Vagina (tissue), 2 donors: ENCODE measurements around the gene BARX2. TPM values are rescaled to one million over a fixed set of nuclear protein-coding genes. Genes with fewer than 3 reads are reported as not detected.

Source experiments
- DNase-seq, 2 donors: peaks; one replicate each; pipeline ENCODE4 v3.0.0-alpha.2; 2017; ENCODE audit errors: extremely low spot score in 2 of 2
- H3K27ac ChIP-seq: fragments of 200-600 bp; sonication (generic); one replicate; pipeline ENCODE4 v1.5.1; 2019
- H3K27me3 ChIP-seq: fragments of 200-600 bp; sonication (generic); one replicate; pipeline ENCODE4 v1.5.1; 2019
- H3K36me3 ChIP-seq, 2 donors: fragments of 200-600 bp; sonication (generic); one replicate each; pipeline ENCODE4 v1.5.1; 2017 to 2019
- H3K4me1 ChIP-seq: fragments of 200-600 bp; sonication (generic); one replicate; pipeline ENCODE4 v1.5.1; 2019
- H3K4me3 ChIP-seq, 2 donors: fragments of 200-600 bp; sonication (generic); 1 replicate in 1 of 2; 2 replicates in 1 of 2; pipeline ENCODE4 v1.5.1; 2016 to 2019
- H3K9me3 ChIP-seq: fragments of 200-600 bp; sonication (generic); one replicate; pipeline ENCODE4 v1.5.1; 2019
- POLR2A ChIP-seq, 2 donors: fragments of 450-650 bp; IDR thresholded peaks; one replicate each; pipeline ENCODE4 v1.6.1; 2017; ENCODE audit warnings: antibody characterized with exemption in 2 of 2, mild to moderate bottlenecking in 2 of 2, moderate library complexity in 2 of 2
- POLR2AphosphoS5 ChIP-seq, 2 donors: sonication (generic); formaldehyde crosslinking; IDR thresholded peaks; one replicate each; pipeline ENCODE4 v1.9.0; 2017; ENCODE audit warnings: antibody characterized with exemption in 2 of 2, mild to moderate bottlenecking in 2 of 2, low read depth in 1 of 2; ENCODE audit not compliant: insufficient read depth in 1 of 2
- intact Hi-C: fragments of 100-400 bp; cut with DNase I; formaldehyde crosslinking; loops from one replicate; pipeline ENCODE4 v1.15.1; 2023
- total RNA-seq: library from RNA; depleted of rRNA; stranded (reverse); fragments of >200 nt; gene quantifications from one replicate; pipeline ENCODE4 v1.2.3, GENCODE V29; 2016
- TF ChIP-seq, protein P1 (sequence below), 3 experiments: fragments of 450-650 bp in 2 of 3; fragments of 200-600 bp in 1 of 3; sonication (generic) in 1 of 3; IDR thresholded peaks; one replicate each; pipeline ENCODE4 v1.5.1; 2017 to 2019; ENCODE audit warnings: antibody characterized with exemption in 3 of 3, mild to moderate bottlenecking in 2 of 3, moderate library complexity in 2 of 3

The BARX2 gene
- total RNA-seq, 1 donor from 2014 or later, result 25.3 TPM

DNA sequence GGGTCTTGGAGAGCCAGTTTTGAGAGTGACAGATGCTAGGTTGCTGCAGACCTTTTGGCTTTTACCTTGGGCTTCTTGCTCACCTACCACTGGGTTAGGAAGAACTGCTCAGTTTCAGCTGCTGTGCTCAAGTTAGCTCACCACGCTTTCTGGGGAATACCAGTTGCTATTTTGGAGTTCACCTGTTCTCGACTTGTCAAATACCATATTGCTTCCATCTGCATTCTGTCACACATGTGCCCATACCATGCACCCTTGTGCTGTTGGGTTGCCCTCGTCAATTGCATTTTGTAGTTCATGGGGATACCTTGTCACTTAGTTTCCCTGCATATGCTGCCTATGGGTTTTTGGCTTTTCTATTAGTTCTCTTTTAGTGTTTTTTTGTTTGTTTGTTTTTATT lies 23.0 kb upstream of the BARX2 start:
- TF ChIP-seq, protein P1, sequence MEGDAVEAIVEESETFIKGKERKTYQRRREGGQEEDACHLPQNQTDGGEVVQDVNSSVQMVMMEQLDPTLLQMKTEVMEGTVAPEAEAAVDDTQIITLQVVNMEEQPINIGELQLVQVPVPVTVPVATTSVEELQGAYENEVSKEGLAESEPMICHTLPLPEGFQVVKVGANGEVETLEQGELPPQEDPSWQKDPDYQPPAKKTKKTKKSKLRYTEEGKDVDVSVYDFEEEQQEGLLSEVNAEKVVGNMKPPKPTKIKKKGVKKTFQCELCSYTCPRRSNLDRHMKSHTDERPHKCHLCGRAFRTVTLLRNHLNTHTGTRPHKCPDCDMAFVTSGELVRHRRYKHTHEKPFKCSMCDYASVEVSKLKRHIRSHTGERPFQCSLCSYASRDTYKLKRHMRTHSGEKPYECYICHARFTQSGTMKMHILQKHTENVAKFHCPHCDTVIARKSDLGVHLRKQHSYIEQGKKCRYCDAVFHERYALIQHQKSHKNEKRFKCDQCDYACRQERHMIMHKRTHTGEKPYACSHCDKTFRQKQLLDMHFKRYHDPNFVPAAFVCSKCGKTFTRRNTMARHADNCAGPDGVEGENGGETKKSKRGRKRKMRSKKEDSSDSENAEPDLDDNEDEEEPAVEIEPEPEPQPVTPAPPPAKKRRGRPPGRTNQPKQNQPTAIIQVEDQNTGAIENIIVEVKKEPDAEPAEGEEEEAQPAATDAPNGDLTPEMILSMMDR (IDR thresholded peaks at IDR 0.05), result no peak
- TF ChIP-seq POLR2AphosphoS5 (IDR thresholded peaks at IDR 0.05; ENCODE audit: insufficient read depth in 1 of 2, low read depth in 1 of 2) (no peak), POLR2A (IDR thresholded peaks at IDR 0.05) (no peak)
- intact Hi-C loops, result no loop called here
- H3K4me3 ChIP-seq, result no peak overlapping the region
- no peaks in the 10 kb centered on the region for H3K9me3 ChIP-seq
- DNase-seq, result no peak
- H3K27me3 ChIP-seq, result no peaks in the 10 kb centered on the region
- no peaks in the 10 kb centered on the region for H3K4me1 ChIP-seq
- H3K27ac ChIP-seq, result no peak overlapping the region
- no peaks in the 10 kb centered on the region for H3K36me3 ChIP-seq

- no peaks in the 10 kb centered on the region for H3K27me3 ChIP-seq
- H3K27ac ChIP-seq, result no peak overlapping the region
- no peak overlapping the region for H3K4me3 ChIP-seq
- no peak for TF ChIP-seq POLR2A (IDR thresholded peaks at IDR 0.05)
- H3K36me3 ChIP-seq, result no peaks in the 10 kb centered on the region
- intact Hi-C loops, result no loop called here
- no peak for DNase-seq
- H3K4me1 ChIP-seq, result no peaks in the 10 kb centered on the region
- no peaks in the 10 kb centered on the region for H3K9me3 ChIP-seq
These were observed 21.0 kb upstream of the BARX2 start for GRCh38 chr11:129354691-129355090.

GRCh38 chr11:129359748-129360147 lies 15.9 kb upstream of the BARX2 start:
- Histone ChIP-seq H3K4me3 (no peak overlapping the region), H3K36me3 (no peaks in the 10 kb centered on the region), H3K9me3 (peaks cover 4% of the 10 kb centered on the region), H3K27ac (no peak overlapping the region), H3K27me3 (no peaks in the 10 kb centered on the region), H3K4me1 (no peaks in the 10 kb centered on the region)
- DNase-seq, result no peak
- intact Hi-C loops, result no loop called here
- TF ChIP-seq, protein P1 (IDR thresholded peaks at IDR 0.05), result no peak
- no peak for TF ChIP-seq POLR2AphosphoS5 (IDR thresholded peaks at IDR 0.05; ENCODE audit: insufficient read depth in 1 of 2, low read depth in 1 of 2)
- no peak for TF ChIP-seq POLR2A (IDR thresholded peaks at IDR 0.05)

DNA sequence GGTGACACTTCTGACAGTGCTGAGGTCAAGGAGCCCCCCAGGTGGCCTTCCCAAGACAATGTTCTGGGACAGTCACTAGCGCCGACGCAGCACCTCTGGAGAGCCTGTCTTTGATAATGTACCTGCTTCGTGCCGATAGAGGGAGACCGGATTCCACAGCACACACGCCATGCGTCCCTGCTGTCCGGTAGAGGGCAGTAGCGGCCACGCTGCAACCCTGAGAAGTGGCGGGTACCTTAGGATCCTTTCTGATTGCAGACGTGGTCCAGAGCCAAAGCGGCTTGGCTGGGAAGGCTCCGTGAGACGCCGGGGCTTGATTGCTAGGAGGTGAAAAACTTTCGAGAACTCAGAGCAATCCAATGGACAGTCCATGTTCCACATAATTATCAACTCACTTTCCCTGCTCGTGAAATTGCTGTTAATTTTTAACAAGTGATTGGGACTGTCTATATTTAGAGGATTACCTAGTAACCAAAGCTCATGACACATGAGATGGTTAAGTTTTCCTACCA lies 11.4 kb upstream of the BARX2 start:
- intact Hi-C loops, result no loop called here
- TF ChIP-seq POLR2AphosphoS5 (IDR thresholded peaks at IDR 0.05; ENCODE audit: insufficient read depth in 1 of 2, low read depth in 1 of 2) (peak in 1 of 2 donors; percentile 32), POLR2A (IDR thresholded peaks at IDR 0.05) (no peak)
- TF ChIP-seq, protein P1 (IDR thresholded peaks at IDR 0.05), result peak; percentile 51 to 83 (median 81)
- H3K27ac ChIP-seq, result no peak overlapping the region
- no peak for DNase-seq
- no peaks in the 10 kb centered on the region for H3K4me1 ChIP-seq
- peaks cover 4% of the 10 kb centered on the region for H3K9me3 ChIP-seq
- no peak overlapping the region for H3K4me3 ChIP-seq
- H3K27me3 ChIP-seq, result no peaks in the 10 kb centered on the region
- no peaks in the 10 kb centered on the region for H3K36me3 ChIP-seq

DNA sequence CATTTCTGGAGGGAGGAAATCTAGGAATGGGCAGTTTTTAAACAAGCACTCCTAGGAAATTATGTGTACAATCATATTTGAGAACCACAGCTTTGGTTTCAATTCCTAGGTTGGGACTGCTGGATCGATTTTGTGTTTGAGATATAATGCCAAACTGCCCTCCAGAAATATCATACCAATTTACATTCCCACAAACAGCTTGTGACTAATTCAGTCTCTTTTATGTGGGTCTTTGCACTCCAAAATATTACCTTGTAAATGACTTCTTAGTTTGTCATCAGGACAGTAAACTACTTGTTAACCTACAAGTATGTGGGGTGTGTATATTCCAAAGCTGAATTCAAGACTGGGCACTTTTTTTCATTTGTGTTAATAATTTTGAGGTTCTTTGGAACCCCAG lies 9.8 kb upstream of the BARX2 start:
- intact Hi-C loops, result no loop called here
- H3K36me3 ChIP-seq, result no peaks in the 10 kb centered on the region
- H3K4me1 ChIP-seq, result no peaks in the 10 kb centered on the region
- no peak overlapping the region for H3K4me3 ChIP-seq
- H3K9me3 ChIP-seq, result no peaks in the 10 kb centered on the region
- no peak for DNase-seq
- H3K27ac ChIP-seq, result no peak overlapping the region
- TF ChIP-seq POLR2A (IDR thresholded peaks at IDR 0.05) (no peak), POLR2AphosphoS5 (IDR thresholded peaks at IDR 0.05; ENCODE audit: insufficient read depth in 1 of 2, low read depth in 1 of 2) (no peak)
- TF ChIP-seq, protein P1 (IDR thresholded peaks at IDR 0.05), result no peak
- H3K27me3 ChIP-seq, result no peaks in the 10 kb centered on the region
